ENCODE results near the gene R3HDM2. TPM values are rescaled to one million over a fixed set of nuclear protein-coding genes. Genes with fewer than 3 reads are reported as not detected.

Gene R3HDM2
- total RNA-seq, 1 experiment from 2014 or later, result 34.7 TPM

GRCh38 chr12:57212701-57213057 is 218.2 kb downstream of the R3HDM2 start:
- no peak for ATAC-seq
- ChIA-PET CTCF (interaction anchor here (0.5 to 8.5 kb wide), 29 partner anchors 13 to 584 kb away, joined by 3 to 415 read pairs (median 11); partner anchors contain the start of genes GLI1, INHBE, LRP1 and SHMT2), POLR2A (interaction anchor here (1.5 to 3.0 kb wide), 3 partner anchors 12 to 28 kb away, joined by 8 to 18 read pairs (median 17); partner anchors contain the start of gene SHMT2)
- H3K4me3 Mint-ChIP-seq, result 0 out of 2 replicates have a peak overlapping the region, but pooled peaks have one; percentile 20
- H3K36me3 Mint-ChIP-seq, result peaks cover 10% of the 10 kb centered on the region
- peak overlapping the region; percentile 79; the same call in 1 of the 2 replicates for H3K27ac Mint-ChIP-seq
- TF ChIP-seq FOXJ3 (CRISPR knock-in tag; IDR thresholded peaks at IDR 0.05; ENCODE audit: borderline replicate concordance) (no peak), OVOL2 (CRISPR knock-in tag; IDR thresholded peaks at IDR 0.05; ENCODE audit: borderline replicate concordance) (no peak), ZNF219 (CRISPR knock-in tag; IDR thresholded peaks at IDR 0.05; ENCODE audit: borderline replicate concordance) (no peak), ZNF671 (CRISPR knock-in tag; IDR thresholded peaks at IDR 0.05) (no peak), ZMAT4 (CRISPR knock-in tag; IDR thresholded peaks at IDR 0.05) (no peak), E2F5 (CRISPR knock-in tag; IDR thresholded peaks at IDR 0.05) (no peak), HMGA2 (CRISPR knock-in tag; IDR thresholded peaks at IDR 0.05) (no peak)
- peaks cover 35% of the 10 kb centered on the region for H3K4me1 Mint-ChIP-seq
- DNase-seq (ENCODE audit: low spot score), result no peak
- no peaks in the 10 kb centered on the region for H3K9me3 Mint-ChIP-seq
- H3K27me3 Mint-ChIP-seq (ENCODE audit: low read depth), result peaks cover 39% of the 10 kb centered on the region

GRCh38 chr12:57211791-57212700 is 218.8 kb downstream of the R3HDM2 start:
- no peak overlapping the region for H3K4me3 Mint-ChIP-seq
- peaks cover 31% of the 10 kb centered on the region for H3K4me1 Mint-ChIP-seq
- CTCF ChIA-PET, result interaction anchor here (0.5 to 8.5 kb wide), 17 partner anchors 13 to 584 kb away, joined by 3 to 415 read pairs (median 12); partner anchors contain the start of genes GLI1, LRP1, SHMT2 and STAC3
- H3K36me3 Mint-ChIP-seq, result peaks cover 14% of the 10 kb centered on the region
- H3K27me3 Mint-ChIP-seq (ENCODE audit: low read depth), result peaks cover 32% of the 10 kb centered on the region
- DNase-seq (ENCODE audit: low spot score), result no peak
- POLR2A ChIA-PET, result interaction anchor here (3.0 kb wide), 1 partner anchor 29 kb away, joined by 18 read pairs; no protein-coding TSS in a partner anchor
- H3K9me3 Mint-ChIP-seq, result no peaks in the 10 kb centered on the region
- peak overlapping the region; percentile 79; the same call in 1 of the 2 replicates for H3K27ac Mint-ChIP-seq
- ATAC-seq, result no peak
- no peak for TF ChIP-seq CTCF (IDR thresholded peaks at IDR 0.05)
- TF ChIP-seq ESRRA (CRISPR knock-in tag; IDR thresholded peaks at IDR 0.05; ENCODE audit: borderline replicate concordance), result no peak
- TF ChIP-seq PRRX2 (CRISPR knock-in tag; IDR thresholded peaks at IDR 0.05), result no peak
- no peak for TF ChIP-seq ZBTB43 (CRISPR knock-in tag; IDR thresholded peaks at IDR 0.05)
- TF ChIP-seq FOXP1 (CRISPR knock-in tag; IDR thresholded peaks at IDR 0.05; ENCODE audit: borderline replicate concordance), result no peak
- TF ChIP-seq GRHL2 (CRISPR knock-in tag; IDR thresholded peaks at IDR 0.05; ENCODE audit: insufficient replicate concordance, severe bottlenecking), result no peak
- no peak for TF ChIP-seq NFE2L1 (CRISPR knock-in tag; IDR thresholded peaks at IDR 0.05)
- no peak for TF ChIP-seq CREM (CRISPR knock-in tag; IDR thresholded peaks at IDR 0.05)
- TF ChIP-seq TP53 (CRISPR knock-in tag; IDR thresholded peaks at IDR 0.05), result no peak
- no peak for TF ChIP-seq E2F5 (CRISPR knock-in tag; IDR thresholded peaks at IDR 0.05)
- TF ChIP-seq ATF2 (CRISPR knock-in tag; IDR thresholded peaks at IDR 0.05; ENCODE audit: borderline replicate concordance, low read depth), result no peak
- TF ChIP-seq OVOL2 (CRISPR knock-in tag; IDR thresholded peaks at IDR 0.05; ENCODE audit: borderline replicate concordance), result no peak
- no peak for TF ChIP-seq NFYB (CRISPR knock-in tag; conservative IDR thresholded peaks at IDR 0.05; ENCODE audit: low read depth)
- TF ChIP-seq ZBTB21 (CRISPR knock-in tag; IDR thresholded peaks at IDR 0.05; ENCODE audit: borderline replicate concordance), result no peak
- TF ChIP-seq ETV6 (CRISPR knock-in tag; IDR thresholded peaks at IDR 0.05), result no peak
- no peak for TF ChIP-seq PRDM15 (CRISPR knock-in tag; IDR thresholded peaks at IDR 0.05)

All from WTC11 (cell line).